Measurements from ENCODE around the gene ANKS6.

ANKS6 gene

DNA sequence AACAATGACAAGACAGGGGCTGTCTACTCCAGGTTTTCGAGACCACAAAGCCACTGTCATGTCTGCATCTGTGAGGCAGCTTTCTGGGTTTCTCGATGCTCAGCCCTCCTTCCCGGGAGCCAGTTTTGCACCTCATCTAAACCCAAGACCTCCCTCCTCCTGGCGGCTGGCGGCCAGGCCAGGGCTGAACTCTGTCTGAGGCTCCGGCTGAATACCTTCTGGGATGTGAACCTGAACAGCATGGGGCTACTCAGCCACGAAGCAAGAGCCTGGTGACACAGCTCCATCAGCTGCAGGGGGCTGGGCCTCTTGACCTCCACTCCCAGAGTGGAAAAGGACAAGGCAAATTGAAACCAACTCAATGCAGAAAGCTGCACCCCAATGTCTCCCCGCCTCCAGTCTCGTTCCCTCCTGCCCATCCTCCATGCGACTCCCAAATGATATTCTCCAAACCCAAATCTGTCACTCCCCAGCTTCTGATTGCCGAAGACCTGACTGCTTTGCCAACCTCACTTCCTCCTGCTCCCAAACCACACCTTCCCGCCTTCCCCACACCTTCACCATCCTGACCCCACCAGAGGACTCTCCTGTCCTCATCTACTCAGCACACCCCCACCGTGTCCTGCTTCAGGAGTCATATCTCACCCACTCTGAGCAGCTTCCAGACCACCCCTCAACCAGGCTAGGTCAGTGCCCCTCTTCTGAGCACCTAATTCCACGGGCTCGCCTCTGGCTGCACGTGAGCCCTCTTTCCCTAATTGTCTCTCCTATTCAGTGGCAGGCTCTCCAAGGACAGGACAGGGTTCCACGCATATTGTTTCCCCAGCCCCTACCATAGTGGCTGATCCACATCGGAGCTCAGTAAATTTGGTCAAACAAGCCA lies 4.5 kb downstream of the ANKS6 start:
- DNase-seq (ENCODE audit: low spot score): no peak

DNA sequence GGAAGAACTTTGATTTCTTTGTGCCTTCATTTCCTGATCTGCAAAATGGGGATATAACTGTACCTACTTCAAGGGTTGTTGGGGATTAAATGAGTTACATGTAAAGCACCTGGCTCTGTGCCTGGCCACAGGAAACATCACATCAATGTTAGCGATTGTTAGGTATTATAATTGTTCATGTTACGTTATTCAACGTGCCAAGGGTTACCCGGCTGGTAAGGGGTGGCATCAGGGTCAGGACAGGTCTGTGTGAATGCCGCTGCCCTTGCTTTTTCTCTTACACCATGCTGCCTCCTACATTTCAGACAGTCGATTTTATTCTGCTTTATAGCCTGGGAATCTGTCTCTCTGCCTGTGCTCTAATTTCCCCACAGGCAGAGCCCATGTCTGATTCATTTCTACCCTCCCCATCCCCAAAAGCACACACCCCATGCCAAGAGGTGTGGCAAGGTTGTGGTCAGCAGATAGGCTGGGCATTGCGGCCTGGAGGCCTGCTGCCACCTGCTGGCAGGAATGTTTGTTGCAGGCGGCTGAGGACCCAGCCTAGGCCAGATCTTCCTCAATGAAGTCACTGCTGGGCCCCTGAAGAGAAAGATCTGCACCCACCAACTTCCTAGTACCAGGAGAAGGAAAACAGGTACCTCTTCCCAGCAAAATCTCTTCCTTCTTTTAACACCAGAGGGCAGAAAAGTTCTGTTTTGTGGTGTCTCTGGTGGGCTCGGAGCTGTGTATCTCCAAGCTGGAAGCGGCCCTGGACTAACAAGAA lies 5.3 kb downstream of the ANKS6 start:
- peak; percentile 66 for DNase-seq (ENCODE audit: low spot score)

DNA sequence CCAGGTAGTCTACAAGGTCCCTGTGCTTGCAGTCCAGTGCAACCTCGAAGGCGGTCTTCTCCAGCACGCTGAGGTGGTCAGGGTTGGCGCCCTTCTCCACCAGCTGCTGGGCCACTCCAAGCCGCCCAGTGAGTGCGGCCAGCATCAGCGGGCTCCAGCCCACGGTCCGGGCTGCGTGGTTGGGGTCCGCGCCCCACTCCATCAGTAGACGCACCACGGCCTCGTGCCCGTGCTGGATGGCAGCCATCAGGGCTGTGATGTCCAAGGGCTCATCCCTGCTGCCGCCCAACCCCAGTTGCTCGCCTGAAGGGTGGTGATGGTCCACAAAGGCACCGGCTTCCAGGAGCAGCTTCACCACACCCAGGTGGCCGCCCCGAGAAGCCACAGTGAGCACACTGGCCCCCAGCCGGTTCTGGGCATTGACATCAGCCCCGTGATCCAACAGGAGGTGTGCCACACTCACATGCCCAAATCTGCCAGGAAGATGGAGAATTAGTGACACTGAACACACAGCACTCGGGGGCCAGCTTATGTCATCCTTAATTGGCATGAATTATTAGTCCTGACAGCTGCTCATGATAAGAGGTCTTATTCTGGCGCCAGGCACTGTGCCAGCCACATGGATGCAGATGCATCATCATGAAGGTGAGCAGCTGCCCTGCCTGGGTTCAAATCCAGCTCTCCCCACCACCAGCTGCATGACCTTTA lies 6.1 kb downstream of the ANKS6 start:
- DNase-seq (ENCODE audit: low spot score): no peak

DNA sequence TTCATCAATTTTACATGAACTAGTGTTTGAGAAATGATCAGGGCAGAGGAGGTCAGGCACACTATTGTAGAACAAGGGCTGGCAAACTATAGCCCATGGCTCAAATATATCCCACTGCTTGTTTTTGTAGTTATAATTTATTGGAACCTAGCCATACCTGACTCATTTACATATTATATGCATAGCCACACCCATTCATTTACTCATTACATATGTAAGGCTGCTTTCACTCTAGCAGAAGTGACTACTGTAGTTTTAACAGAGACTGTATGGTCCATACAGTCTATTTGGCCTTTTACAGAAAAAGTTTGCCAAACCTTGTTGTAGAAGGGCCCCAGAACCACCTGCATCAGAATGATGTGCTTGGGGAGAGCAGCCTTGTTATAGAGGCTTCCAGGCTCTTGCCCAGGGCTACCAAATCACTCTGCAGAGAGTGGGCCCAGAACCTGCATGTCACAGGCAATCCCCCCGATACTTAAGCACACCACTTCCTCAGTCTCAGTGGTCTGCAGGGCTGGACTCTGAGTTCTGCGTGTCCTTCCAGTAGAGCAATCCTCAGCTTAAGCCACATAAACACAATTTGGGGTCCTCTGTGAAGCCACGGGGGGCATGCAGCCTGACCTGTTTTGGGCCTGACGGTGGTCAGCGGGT lies 6.7 kb downstream of the ANKS6 start:
- DNase-seq (ENCODE audit: low spot score): no peak

DNA sequence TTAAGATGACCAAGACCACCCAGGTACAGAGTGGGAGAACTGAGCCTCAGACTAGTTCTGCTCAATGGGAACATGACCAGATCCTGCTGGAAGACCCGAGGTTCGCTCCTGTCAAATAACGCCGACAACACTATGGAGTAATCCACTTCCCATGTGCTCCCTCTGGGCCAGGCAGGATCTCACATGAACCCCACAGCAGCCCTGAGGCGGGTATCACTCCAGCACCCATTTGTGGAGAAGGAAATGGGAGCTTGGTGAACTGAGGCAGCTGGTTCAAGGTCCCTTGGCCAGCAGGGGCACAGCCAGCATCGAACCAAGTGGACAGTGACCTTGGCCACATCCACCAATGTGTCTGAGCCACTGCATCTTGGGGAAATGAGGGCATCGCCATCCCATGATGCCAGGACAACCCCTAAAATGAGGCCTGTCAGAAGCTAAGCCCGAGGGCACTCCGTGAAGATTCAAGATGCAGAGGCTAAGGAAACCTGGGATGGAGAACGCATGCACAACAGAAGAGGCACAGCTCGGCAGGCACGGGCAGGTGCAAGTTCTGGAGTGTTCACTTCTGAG lies 8.5 kb downstream of the ANKS6 start:
- DNase-seq (ENCODE audit: low spot score): no peak

DNA sequence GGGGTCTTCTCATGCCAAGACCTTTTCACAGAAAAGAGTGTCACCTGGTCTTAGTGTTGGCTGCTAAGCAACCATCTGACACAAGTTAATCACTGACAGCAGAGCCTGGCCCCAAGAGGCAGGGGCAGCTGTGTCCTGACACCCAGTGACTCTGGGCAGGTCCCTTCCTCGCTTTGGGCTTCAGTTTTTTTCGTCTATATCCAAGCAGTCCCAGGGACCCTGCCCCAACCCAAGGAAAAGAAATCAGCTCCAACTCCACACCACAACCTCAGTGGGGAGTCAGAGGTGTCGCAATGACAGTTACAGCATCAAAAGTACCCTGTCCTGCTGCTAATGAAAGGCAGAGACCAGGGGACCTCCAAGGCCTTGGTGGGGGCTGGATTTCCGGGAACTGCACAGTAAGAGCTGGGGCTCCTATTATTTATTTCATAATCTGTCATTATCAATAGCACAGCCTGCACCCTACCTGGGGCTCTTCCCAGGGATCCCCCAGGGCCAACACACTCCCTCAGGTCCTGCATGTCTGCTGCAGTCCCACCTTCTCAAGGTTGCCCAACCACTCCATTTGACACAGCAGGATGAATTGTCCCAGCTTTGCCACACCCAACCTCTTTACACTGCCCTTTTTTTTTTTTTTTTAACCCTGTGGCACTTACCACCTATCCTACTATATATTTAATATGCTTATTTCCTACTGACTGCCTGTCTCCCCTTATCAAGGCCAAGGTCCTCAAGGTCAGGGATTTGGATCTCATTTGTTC lies 9.4 kb downstream of the ANKS6 start:
- DNase-seq (ENCODE audit: low spot score): no peak

GRCh38 chr9:98784831-98785806 lies 11.2 kb downstream of the ANKS6 start:
- DNase-seq (ENCODE audit: low spot score): no peak

DNA sequence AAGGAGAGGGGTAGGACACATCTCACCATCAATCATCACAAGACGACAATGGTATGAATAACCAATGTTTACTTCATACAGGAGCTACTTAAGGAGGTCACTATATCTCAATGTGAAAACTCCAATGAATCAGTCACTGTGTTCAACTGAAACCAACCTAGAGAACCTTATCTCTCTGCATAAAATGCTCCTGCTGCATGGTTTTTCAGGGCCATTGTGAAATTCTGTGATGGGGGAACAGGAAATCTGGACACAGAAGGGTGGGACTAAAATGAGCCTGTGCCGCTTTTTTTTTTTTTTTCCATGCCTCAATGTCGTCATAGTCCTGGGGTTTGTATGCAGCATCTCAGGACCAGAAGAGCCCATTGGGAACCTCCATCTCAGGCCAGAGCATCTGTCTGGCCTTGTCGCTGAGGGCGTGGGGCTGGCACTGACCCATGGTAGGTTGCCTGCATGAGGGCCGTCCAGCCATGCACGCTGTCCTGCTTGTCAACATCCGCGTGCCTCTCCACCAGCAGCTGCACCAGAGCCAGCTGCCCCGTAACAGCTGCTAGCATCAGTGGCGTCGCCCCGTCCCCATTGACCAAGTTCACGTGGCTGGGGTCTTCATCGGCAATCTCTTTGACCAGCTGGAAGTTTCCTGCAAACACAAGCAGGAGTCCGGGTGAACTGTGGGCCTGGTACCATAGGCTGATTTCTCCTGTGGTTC lies 12.7 kb downstream of the ANKS6 start:
- DNase-seq (ENCODE audit: low spot score): no peak

- DNase-seq (ENCODE audit: low spot score): no peak
Measured at GRCh38 chr9:98781588-98782383, 14.6 kb downstream of the ANKS6 start.

GRCh38 chr9:98780059-98780749 lies 16.2 kb downstream of the ANKS6 start:
- no peak for DNase-seq (ENCODE audit: low spot score)

GRCh38 chr9:98778711-98779530 lies 17.4 kb downstream of the ANKS6 start:
- no peak for DNase-seq (ENCODE audit: low spot score)

GRCh38 chr9:98778251-98778650 lies 18.1 kb downstream of the ANKS6 start:
- DNase-seq (ENCODE audit: low spot score): no peak

GRCh38 chr9:98777618-98778017 lies 18.7 kb downstream of the ANKS6 start:
- DNase-seq (ENCODE audit: low spot score): no peak

DNA sequence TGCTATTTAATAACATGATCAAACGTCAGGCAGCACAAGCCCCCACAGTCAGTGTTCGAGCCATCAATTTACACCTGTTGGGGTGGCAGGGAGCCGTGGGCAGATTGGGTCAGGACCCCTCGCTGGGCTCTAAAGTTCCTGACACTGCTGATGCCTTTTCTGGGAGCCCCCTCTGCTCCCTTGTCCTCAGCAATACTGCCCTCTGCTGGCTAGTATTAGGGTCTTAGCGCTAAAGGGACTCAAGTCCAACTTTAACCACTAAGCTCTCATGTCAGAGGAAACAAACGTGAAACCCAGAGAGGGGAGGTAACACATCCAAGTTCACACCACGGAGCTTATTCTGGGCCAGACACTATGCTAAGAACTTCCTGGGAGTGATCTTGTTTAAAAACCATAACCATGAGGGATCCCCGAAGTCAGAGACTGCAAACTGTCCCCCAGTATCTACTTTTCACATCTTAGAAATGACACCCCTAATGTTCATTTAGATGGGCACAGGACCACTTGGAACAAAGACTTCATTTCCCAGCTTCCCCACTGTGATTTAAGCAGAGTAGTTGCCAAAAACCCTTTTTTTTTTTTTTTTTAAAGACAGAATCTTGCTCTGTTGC lies 20.4 kb downstream of the ANKS6 start:
- peak; percentile 59 for DNase-seq (ENCODE audit: low spot score)

DNA sequence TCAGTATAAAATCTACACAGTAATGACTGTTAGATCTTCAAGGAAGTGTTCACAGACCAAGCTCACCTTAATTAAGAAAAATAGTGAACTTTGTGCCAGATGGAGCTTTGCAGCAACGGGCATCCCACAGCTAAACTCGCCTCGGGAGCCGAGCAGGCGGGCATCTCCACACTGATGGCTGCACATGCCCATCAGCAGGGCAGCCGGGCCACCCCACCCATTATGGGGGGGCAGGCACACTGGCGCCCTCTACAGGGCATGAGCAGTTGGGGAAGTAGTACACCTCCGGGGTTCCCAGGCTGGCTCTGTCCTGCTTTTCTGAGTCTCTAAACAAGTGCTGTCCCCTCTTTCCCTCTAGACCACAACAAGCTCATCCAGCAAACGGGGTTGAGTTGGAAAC lies 21.6 kb downstream of the ANKS6 start:
- DNase-seq (ENCODE audit: low spot score): no peak

- no peak for DNase-seq (ENCODE audit: low spot score)
Measured at GRCh38 chr9:98773721-98774120, 22.6 kb downstream of the ANKS6 start.

All from activated CD4-positive, alpha-beta T cell treated with anti-CD3 and anti-CD28 coated beads, Interleukin-2, Interleukin-4, amounts not matched to agents 100 ng/mL and 50 ng/mL, durations not matched to agents 16 hours and 8 hours (primary cell).